PC-9 (cell line): ENCODE data around the gene LBX2.
"Not testable (repeated sequence)": the region's sequence is repeated elsewhere in the genome, so short reads cannot be mapped to it uniquely, and the experiment has no call there.

Source experiments
- EZH2 ChIP-seq: fragments of 200-600 bp; sonication (generic); IDR thresholded peaks from 2 replicates; pipeline ENCODE4 v1.8.0; 2017; ENCODE audit warnings: antibody characterized with exemption, low read depth
- TF ChIP-seq, protein P1 (sequence below): fragments of 200-600 bp; sonication (generic); conservative IDR thresholded peaks from 2 replicates; pipeline ENCODE4 v1.6.1; 2017; ENCODE audit warnings: mixed run types, antibody characterized with exemption, mild to moderate bottlenecking, moderate library complexity

DNA sequence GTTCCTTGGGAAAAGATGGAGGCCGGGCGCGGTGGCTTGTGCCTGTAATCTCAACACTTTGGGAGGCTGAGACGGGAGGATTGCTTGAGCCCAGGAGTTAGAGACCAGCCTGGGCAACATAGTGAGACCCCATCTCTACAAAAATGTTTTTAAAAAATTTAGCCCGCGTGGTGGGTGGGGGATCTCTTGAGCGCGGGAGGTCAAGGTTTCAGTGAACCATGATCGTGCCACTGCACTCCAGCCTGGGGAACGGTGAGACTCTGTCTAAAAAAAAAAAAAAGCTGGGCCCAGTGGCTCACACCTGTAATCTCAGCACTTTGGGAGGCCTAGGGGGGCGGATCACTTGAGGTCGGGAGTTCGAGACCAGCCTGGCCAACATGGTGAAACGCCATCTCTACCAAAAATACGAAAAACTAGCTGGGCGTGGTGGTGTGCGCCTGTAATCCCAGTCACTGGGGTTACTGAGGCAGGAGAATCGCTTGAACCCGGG, 15.7 kb downstream of the LBX2 start:
- TF ChIP-seq, protein P1, sequence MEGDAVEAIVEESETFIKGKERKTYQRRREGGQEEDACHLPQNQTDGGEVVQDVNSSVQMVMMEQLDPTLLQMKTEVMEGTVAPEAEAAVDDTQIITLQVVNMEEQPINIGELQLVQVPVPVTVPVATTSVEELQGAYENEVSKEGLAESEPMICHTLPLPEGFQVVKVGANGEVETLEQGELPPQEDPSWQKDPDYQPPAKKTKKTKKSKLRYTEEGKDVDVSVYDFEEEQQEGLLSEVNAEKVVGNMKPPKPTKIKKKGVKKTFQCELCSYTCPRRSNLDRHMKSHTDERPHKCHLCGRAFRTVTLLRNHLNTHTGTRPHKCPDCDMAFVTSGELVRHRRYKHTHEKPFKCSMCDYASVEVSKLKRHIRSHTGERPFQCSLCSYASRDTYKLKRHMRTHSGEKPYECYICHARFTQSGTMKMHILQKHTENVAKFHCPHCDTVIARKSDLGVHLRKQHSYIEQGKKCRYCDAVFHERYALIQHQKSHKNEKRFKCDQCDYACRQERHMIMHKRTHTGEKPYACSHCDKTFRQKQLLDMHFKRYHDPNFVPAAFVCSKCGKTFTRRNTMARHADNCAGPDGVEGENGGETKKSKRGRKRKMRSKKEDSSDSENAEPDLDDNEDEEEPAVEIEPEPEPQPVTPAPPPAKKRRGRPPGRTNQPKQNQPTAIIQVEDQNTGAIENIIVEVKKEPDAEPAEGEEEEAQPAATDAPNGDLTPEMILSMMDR = not testable (repeated sequence)
- TF ChIP-seq EZH2 = not testable (repeated sequence)
